T-helper 1 cell treated with Interleukin-12 subunit alpha and Interleukin-12 subunit beta and Interleukin-4 antibody, amounts not matched to agents 30 μg/mL and 1 μg/mL, for 36 hours (primary cell): ENCODE data around the gene SCUBE3.
A peak's percentile ranks its signal among the peaks of the same experiment; 100 is the strongest.

Source experiments
- H3K27ac Mint-ChIP-seq: one replicate; pipeline ENCODE4 v1.8.0; 2021; ENCODE audit warnings: mild to moderate bottlenecking, mixed read lengths
- H3K27me3 Mint-ChIP-seq: one replicate; pipeline ENCODE4 v1.8.0; 2021; ENCODE audit warnings: low read depth, mixed read lengths
- H3K36me3 Mint-ChIP-seq: one replicate; pipeline ENCODE4 v1.8.0; 2021; ENCODE audit warnings: low read depth, mixed read lengths
- H3K4me1 Mint-ChIP-seq: one replicate; pipeline ENCODE4 v1.8.0; 2021; ENCODE audit warnings: low read depth, mixed read lengths
- H3K4me3 Mint-ChIP-seq: one replicate; pipeline ENCODE4 v1.8.0; 2021; ENCODE audit warnings: mild to moderate bottlenecking, moderate library complexity, mixed read lengths
- H3K9me3 Mint-ChIP-seq: one replicate; pipeline ENCODE4 v1.8.0; 2021; ENCODE audit warnings: mixed read lengths

The SCUBE3 gene

DNA sequence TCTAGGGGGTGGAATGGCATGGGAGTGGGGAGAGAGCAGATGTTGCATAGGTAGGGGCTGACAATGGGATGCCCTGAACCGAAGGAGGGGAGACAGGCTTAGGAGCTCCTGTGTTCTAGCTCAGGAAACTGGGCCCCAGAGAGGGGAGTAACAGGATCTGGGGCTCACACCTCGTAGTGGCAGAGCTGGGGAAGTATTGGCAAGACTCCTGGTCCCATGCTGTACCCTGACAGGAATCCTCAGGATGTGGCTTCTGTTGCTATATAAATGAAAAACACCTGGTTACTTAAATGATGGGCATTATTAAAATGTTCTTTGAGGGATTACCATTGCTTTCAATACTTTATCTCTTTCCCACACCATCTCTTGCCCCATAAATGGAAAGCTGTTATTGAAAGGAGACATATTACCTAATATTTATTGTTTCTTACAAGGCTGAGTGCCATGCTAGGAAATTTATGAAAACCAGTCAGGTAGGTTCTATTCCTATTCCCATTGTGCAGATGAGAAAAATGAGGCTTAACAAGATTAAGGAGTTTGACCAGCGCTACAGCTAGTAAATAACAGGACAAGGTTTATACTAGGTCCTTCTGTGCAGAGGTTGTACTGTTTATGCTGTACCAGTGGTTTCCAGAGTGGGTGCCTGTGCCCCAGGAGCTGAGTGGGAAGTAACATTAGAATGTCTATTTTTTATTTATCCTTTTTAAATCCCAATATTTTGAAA, 37.3 kb upstream of the SCUBE3 start:
- Mint-ChIP-seq H3K4me1 (peaks cover 15% of the 10 kb centered on the region), H3K36me3 (no peaks in the 10 kb centered on the region), H3K4me3 (no peak overlapping the region), H3K27me3 (peaks cover 13% of the 10 kb centered on the region), H3K9me3 (no peaks in the 10 kb centered on the region), H3K27ac (no peak overlapping the region)

DNA sequence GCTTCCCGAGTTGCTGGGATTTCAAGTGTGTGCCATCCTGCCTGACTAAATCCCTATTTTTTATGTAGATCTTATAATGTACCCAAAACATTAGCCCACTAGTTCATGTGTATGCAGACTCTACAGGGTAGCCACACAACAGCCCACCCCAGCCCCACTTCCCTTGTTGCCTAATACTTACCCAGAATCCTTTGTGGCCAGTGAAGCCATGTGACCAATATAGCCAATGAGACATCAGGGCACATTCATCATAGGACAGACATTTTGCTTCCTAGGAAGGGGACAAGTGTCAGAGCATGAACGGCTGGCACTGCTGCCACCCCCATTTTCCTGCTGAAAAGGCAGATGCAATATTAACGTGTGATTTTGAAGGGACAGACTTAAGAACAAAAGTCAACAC, 36.6 kb upstream of the SCUBE3 start:
- Mint-ChIP-seq H3K36me3 (no peaks in the 10 kb centered on the region), H3K27me3 (peaks cover 13% of the 10 kb centered on the region), H3K9me3 (no peaks in the 10 kb centered on the region), H3K27ac (peak overlapping the region; percentile 41), H3K4me1 (peaks cover 15% of the 10 kb centered on the region), H3K4me3 (no peak overlapping the region)

DNA sequence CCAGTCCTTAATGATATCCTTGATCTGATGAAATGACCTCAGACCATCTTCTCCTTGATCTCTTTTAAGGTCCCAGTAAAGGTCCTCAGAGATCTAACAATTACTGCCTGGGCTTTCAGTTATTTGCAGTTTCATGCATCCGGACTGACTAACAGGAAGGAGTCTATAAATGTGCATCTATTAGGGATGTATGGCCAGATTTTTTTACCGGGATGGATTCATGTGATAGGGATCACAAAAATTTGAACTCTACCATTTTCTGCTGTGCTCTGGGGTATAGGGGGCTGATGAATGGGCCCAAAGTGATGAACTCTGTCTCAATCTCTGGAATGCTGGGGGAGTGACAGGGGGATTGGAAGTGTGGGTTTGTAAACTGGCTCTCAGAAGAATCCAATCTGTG, 36.2 kb upstream of the SCUBE3 start:
- H3K9me3 Mint-ChIP-seq = no peaks in the 10 kb centered on the region
- no peaks in the 10 kb centered on the region for H3K36me3 Mint-ChIP-seq
- H3K4me3 Mint-ChIP-seq = no peak overlapping the region
- peaks cover 15% of the 10 kb centered on the region for H3K4me1 Mint-ChIP-seq
- H3K27ac Mint-ChIP-seq = no peak overlapping the region
- peaks cover 13% of the 10 kb centered on the region for H3K27me3 Mint-ChIP-seq

DNA sequence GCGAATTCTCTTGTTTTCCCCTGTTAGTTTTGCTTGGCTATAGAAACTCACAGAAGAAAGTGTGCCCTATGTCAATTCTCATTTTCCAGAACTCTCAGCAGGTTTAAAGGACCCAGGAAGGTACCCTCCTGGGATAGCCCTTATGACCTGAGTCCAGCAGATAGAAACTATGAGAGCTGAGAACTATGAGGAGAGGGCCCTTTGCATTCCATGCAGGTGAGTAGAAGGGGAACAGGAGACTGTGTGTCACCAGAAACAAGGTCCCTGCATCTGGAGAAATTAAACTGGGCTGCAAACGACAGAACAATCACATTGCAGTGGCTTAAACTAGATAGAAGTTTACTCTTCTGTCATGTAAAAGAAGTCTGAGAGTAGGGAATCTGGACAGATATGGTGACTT, 35.7 kb upstream of the SCUBE3 start:
- Mint-ChIP-seq H3K9me3 (no peaks in the 10 kb centered on the region), H3K4me1 (peaks cover 15% of the 10 kb centered on the region), H3K4me3 (no peak overlapping the region), H3K27me3 (peaks cover 17% of the 10 kb centered on the region), H3K36me3 (no peaks in the 10 kb centered on the region), H3K27ac (no peak overlapping the region)

DNA sequence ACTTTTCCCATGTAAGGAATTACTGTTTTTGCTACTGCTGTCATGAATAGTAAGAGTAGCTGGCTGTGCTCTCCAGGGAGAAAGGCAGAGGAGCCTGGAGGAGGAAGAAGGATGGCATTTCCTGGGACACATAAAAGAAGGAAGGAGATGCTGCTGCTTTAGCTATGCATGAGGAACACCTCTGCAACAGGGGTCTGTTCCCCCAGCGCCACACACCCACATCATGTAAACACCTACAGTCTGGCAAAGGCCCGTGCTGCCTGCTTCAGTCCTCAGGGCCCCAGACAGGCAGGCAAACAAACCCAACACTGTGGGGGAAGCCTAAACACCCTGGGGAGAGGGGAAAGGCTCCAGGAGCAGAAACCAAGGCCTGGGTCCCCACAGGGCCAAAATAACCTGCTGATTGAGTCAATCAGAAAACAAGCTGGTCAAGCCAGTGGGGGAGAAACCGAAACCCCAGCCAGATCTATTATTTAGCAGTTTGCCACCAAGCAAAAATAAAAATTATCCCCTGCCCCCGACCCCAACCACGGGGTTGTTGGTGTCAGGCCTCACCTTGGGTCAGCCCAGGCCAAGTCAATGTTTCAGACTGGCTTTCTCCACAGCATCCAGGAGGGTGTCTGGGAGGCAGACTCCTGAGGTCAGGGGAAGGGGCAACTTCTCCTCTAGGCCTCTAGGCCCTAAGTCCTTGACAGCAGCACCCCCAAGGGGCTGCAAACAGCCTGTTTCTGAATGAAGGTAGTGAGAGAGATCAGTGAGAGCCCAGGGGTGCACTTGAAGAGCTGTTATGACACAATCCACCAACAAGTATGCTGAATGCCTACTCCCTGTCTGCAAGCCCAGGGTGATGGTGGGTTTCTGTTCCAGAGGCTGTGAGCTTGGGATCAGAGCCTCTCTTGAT, 34.6 kb upstream of the SCUBE3 start:
- no peak overlapping the region for H3K27ac Mint-ChIP-seq
- no peak overlapping the region for H3K4me3 Mint-ChIP-seq

DNA sequence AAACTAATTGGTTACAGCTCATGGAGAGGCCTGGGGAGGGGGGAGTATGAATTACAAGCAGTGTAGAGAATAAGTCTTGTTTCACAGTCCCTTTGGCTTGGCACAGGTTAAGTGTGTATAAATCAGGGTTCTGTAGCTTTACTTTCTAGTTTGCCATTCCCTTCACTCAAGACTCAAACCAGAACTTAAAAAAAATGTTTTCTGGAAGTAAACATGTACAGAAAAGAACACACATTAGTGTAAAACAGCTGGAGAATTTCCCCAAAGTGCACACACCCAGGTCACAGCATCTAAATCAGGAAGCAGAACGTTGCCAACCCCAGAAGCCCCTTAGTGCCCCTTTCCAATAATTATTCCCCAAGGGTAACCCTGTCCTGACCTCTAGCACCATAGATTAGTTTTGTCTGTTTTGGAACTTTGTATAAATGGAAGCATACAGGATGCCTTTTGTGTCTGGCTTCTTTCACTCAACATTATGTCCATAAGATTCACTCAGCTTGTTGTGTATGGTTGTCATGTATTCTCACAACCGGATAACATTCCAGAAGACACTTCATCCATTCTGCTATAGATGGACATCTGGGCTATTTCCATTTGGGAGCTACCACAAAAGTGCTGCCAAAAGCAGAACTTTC, 33.7 kb upstream of the SCUBE3 start:
- Mint-ChIP-seq H3K27ac (no peak overlapping the region), H3K9me3 (no peaks in the 10 kb centered on the region), H3K36me3 (no peaks in the 10 kb centered on the region), H3K27me3 (peaks cover 32% of the 10 kb centered on the region), H3K4me1 (peaks cover 4% of the 10 kb centered on the region), H3K4me3 (no peak overlapping the region)

More for the DNA sequence above, 34.6 kb upstream of the SCUBE3 start:
- H3K27me3 Mint-ChIP-seq = peaks cover 26% of the 10 kb centered on the region
- no peaks in the 10 kb centered on the region for H3K36me3 Mint-ChIP-seq
- H3K4me1 Mint-ChIP-seq = peaks cover 5% of the 10 kb centered on the region
- no peaks in the 10 kb centered on the region for H3K9me3 Mint-ChIP-seq

DNA sequence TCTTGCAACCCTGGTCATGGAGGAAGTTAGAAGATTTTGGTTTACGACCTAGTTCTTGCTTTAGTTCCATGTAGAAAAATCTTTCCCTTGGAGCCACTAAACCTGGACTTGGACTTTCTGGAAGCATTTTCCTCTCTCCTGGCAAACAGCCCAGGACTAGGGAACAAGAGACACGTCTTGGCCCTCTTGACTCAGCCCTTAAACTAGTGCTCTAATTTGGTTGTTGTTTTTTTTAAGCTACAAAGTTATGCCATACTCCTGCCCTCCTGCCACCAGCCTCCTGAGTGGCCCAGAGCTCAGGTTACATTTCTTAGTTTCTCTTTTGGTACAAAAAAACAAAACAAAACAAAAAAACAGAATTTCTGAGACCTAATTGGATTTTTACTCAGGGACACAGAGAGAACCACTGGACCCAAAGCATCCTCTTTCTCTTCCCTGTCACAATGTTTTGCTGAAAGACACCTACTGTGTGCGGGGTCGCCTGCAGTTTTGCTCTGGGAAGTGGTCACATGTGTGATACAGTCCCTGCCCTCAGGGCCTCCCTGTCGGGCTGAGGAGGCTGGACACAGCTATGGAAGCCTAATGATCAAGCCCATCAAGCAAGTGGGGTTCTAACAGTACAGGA, 32.3 kb upstream of the SCUBE3 start:
- Mint-ChIP-seq H3K27ac (no peak overlapping the region), H3K4me3 (no peak overlapping the region), H3K4me1 (peaks cover 2% of the 10 kb centered on the region), H3K27me3 (peaks cover 33% of the 10 kb centered on the region), H3K9me3 (no peaks in the 10 kb centered on the region), H3K36me3 (no peaks in the 10 kb centered on the region)

DNA sequence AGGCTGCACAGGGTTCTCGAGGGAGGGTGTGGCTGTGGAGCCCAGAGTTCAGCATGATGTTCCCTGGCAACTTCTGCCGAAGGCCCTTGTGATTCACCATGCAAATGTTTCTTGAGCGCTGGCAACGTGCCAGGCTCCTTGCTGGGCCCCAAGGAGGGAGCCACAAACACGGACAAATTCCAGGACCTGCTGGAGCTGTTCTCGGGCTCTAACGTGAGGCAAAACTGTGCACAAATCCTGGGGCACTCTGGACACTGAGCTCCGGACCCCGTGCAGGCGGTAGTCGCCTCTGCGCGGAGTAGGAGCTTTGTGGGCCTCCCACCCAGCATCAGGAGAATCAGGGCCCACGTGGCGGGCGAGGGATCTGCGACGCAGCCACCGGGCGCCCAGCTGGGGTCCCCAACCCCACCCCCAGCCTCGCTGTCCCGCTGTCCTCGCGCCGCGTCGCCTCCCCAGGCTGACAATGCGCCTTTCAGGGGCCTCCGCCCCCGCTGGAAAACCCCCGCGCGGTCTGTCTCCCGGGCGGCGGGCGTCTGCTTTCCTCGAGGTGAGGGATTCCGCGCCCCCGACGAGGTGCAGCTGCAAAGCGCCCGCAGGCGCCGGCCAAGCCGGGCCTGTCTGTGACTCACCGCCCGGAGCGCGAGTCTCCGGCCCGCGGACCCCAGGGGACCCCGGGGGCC, 31.7 kb upstream of the SCUBE3 start:
- Mint-ChIP-seq H3K9me3 (no peaks in the 10 kb centered on the region), H3K27ac (no peak overlapping the region), H3K4me3 (no peak overlapping the region), H3K36me3 (no peaks in the 10 kb centered on the region), H3K4me1 (peaks cover 2% of the 10 kb centered on the region), H3K27me3 (peaks cover 34% of the 10 kb centered on the region)

DNA sequence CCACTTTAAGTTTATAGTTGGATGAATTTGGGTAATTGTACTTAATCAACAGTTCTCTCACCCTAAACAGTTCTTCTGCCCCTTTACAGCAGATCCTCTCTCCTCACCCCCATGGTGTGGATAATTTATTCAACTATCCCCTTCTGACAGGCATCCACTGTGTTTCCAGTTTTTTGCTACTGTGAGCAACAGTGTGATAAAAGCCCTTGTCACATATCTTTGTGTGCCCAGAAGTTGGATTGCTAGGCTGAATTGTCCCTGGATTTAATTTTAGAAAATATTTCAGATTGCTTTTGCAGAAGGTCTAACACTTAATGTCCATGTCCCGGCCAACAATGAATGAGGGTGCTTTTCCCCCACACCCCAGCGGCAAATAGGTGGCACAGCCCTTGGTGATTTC, 30.5 kb upstream of the SCUBE3 start:
- H3K27me3 Mint-ChIP-seq = peaks cover 36% of the 10 kb centered on the region
- H3K9me3 Mint-ChIP-seq = no peaks in the 10 kb centered on the region
- H3K4me1 Mint-ChIP-seq = no peaks in the 10 kb centered on the region
- no peak overlapping the region for H3K27ac Mint-ChIP-seq
- no peak overlapping the region for H3K4me3 Mint-ChIP-seq
- no peaks in the 10 kb centered on the region for H3K36me3 Mint-ChIP-seq

DNA sequence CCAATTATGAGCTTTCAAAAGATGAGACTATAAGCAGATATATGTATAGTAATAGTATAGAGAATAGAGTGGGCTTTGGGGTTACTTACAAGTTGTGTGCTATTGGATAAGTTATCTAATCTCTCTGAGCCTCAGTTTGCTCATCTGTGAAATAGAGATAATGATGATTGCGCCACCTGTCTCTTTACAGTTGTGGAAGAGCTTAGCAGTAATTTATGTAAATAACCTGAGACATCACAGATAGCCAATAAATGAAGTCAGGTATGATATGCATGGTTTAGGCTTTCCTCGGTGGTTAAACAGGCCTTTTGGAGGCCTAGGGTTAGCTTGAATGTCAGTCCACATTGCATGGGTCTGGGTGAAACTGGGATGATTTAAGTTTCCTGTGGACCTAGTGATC, 29.8 kb upstream of the SCUBE3 start:
- Mint-ChIP-seq H3K4me3 (no peak overlapping the region), H3K27ac (no peak overlapping the region), H3K36me3 (no peaks in the 10 kb centered on the region), H3K4me1 (no peaks in the 10 kb centered on the region), H3K9me3 (no peaks in the 10 kb centered on the region), H3K27me3 (peaks cover 34% of the 10 kb centered on the region)

DNA sequence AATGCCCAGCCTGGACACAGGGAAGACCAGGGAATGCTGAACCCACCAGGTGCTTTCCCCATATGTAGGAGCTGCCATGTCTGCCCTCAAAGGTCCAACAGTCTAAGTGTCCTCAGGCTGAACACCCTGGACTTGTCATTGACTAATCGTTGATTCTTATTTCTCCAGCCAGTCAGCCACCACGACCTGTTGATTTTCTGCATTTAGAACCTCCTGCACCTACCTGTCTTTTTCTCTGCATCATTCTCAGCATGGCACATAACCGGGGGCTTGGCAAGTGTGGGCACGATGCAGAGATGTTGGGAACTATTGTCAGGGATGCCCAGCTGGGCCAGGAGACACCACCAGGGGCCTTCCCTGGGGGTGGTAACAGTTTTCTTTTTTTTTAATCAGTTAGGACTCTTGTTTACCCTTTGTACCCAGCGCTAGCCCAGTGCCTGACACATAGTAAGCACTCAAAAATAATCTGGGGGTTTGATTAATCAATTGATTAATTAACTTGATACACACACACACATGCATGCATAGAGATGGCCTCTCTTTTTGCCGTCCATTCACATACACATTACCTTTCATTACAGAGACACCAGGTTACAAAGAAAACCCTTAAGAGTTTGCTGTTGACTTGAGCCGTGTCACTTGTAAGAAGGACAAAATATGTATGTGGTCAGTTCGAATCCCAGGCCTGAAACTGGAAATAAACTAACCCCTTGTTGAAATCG, 29.0 kb upstream of the SCUBE3 start:
- Mint-ChIP-seq H3K27me3 (peaks cover 34% of the 10 kb centered on the region), H3K27ac (no peak overlapping the region)

DNA sequence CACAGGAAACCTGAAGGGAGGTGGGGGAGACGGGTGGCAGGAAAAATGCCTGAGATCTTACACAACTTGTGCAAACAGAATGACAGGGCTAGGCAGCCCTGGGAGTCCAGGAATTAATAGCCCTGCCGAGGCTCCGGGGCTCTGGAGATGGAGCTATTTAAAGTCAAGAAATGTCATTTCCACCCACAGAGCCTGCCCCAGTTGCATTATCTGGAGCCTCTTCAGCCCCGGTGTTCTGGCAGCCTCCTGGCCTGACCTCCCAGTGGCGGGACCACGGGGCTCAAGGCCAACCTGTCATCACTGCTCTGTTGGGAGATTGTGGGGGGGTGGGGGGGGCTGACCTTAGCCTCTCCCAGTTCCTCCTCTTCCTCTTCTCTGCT, 28.5 kb upstream of the SCUBE3 start:
- Mint-ChIP-seq H3K27ac (no peak overlapping the region), H3K36me3 (no peaks in the 10 kb centered on the region), H3K4me1 (no peaks in the 10 kb centered on the region), H3K27me3 (peaks cover 34% of the 10 kb centered on the region), H3K4me3 (no peak overlapping the region), H3K9me3 (no peaks in the 10 kb centered on the region)

More for the DNA sequence above, 29.0 kb upstream of the SCUBE3 start:
- Mint-ChIP-seq H3K9me3 (no peaks in the 10 kb centered on the region), H3K36me3 (no peaks in the 10 kb centered on the region), H3K4me3 (no peak overlapping the region), H3K4me1 (no peaks in the 10 kb centered on the region)

DNA sequence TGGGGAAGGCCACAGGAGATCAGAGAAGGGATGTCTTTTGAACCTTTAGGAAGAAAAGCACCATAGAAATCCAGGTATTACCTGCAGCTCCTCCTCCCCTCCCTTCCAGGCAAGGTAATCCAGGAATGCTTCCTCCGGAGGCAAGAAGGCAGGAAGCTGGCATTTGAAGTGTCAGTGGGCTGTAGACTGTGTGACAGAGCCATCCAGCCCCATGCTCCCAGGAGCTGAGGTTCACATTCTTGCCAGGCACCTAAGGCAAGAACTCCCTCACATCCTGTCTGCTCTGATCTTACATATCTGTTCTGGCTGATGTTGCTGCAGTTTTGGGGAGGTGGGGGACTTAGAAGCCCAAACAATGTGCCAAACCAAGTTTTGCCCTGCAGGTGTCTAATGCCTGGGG, 27.8 kb upstream of the SCUBE3 start:
- no peaks in the 10 kb centered on the region for H3K36me3 Mint-ChIP-seq
- H3K9me3 Mint-ChIP-seq = no peaks in the 10 kb centered on the region
- no peak overlapping the region for H3K4me3 Mint-ChIP-seq
- H3K4me1 Mint-ChIP-seq = no peaks in the 10 kb centered on the region
- peaks cover 31% of the 10 kb centered on the region for H3K27me3 Mint-ChIP-seq
- no peak overlapping the region for H3K27ac Mint-ChIP-seq
